SH-SY5Y (cell line): ENCODE measurements around the gene PPIL6.

ENCODE experiments used
- GATA2 ChIP-seq: IDR thresholded peaks from 2 replicates; pipeline ENCODE4 v1.6.1; 2011; ENCODE audit warnings: mild to moderate bottlenecking, low read depth, low read length
- GATA3 ChIP-seq: IDR thresholded peaks from 2 replicates; pipeline ENCODE4 v1.6.1; 2011; ENCODE audit warnings: low read depth, mild to moderate bottlenecking, low read length, moderate library complexity

DNA sequence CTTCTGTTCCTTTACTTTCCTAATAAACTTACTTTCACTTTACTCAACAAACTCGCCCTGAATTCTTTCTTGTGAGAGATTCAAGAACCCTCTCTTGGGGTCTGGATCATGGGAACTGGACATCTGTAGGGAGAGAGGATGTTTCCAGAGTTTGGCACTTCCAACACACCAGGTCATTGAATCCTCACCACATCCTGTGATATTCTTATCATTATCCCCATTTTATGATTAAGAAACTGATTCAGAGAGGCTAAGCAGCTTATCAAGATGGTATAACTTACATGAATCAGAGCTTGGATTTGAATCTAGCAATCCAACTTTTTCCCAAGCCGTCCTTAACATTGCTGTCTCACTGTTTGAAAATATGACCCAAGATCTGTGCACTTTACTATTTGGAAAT, 15.5 kb downstream of the PPIL6 start:
- no peak for TF ChIP-seq GATA2
- TF ChIP-seq GATA3 = no peak
